ENCODE data around the gene PPP2R3B. TPM values are rescaled to one million over a fixed set of nuclear protein-coding genes. Genes with fewer than 3 reads are reported as not detected.

The PPP2R3B gene
- total RNA-seq, 4 donors from 2014 or later = 7.8 to 27.9 (median 11.6) TPM

GRCh38 chrX:302975-303374, 83.7 kb downstream of the PPP2R3B start:
- no peak for DNase-seq
- Histone ChIP-seq H3K4me1 (no peaks in the 10 kb centered on the region), H3K27me3 (no peaks in the 10 kb centered on the region), H3K4me3 (no peak overlapping the region), H3K9me3 (no peaks in the 10 kb centered on the region), H3K36me3 (peaks cover 0 to 19% (median 8%) of the 10 kb centered on the region in 4 donors), H3K27ac (no peak overlapping the region)
- TF ChIP-seq POLR2AphosphoS5 (IDR thresholded peaks at IDR 0.05) (no peak), EP300 (IDR thresholded peaks at IDR 0.05; ENCODE audit: low read depth) (no peak), POLR2A (IDR thresholded peaks at IDR 0.05) (no peak)
- TF ChIP-seq, protein P1, sequence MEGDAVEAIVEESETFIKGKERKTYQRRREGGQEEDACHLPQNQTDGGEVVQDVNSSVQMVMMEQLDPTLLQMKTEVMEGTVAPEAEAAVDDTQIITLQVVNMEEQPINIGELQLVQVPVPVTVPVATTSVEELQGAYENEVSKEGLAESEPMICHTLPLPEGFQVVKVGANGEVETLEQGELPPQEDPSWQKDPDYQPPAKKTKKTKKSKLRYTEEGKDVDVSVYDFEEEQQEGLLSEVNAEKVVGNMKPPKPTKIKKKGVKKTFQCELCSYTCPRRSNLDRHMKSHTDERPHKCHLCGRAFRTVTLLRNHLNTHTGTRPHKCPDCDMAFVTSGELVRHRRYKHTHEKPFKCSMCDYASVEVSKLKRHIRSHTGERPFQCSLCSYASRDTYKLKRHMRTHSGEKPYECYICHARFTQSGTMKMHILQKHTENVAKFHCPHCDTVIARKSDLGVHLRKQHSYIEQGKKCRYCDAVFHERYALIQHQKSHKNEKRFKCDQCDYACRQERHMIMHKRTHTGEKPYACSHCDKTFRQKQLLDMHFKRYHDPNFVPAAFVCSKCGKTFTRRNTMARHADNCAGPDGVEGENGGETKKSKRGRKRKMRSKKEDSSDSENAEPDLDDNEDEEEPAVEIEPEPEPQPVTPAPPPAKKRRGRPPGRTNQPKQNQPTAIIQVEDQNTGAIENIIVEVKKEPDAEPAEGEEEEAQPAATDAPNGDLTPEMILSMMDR (IDR thresholded peaks at IDR 0.05) = no peak
- in situ Hi-C loops (cut with MboI; ENCODE audit: low pct_ligation_motif_present in 1 of 4, low pct_unique_long_range_greater_than_20kb in 1 of 4, low sequenced_read_pairs in 3 of 4) = no loop called here
- intact Hi-C loops (cut with DNase I; ENCODE audit: low total_unique reads) = no loop called here
- WGBS, 2 donors (ENCODE audit: low coverage in 1 of 2) = 96 to 100% methylated on average over 3 to 18 of the region's 19 CpGs

DNA sequence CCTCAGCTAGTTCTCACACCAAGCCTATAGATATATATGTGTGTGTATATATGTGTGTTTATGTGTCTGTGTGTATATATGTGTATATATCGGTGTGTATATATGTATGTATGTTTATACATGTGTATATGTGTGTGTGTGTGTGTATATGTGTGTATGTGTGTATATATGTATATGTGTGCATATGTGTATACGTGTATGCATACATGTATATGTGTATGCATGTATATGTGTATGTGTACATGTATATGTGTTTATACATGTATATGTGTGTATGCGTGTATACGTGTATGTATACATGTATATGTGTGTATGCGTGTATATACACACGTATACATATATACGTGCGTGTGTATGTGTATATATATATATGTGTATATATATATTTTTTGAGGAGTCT, 86.4 kb downstream of the PPP2R3B start:
- in situ Hi-C loops (cut with MboI; ENCODE audit: low pct_ligation_motif_present in 1 of 4, low pct_unique_long_range_greater_than_20kb in 1 of 4, low sequenced_read_pairs in 3 of 4) = no loop called here
- no peak for TF ChIP-seq EP300 (IDR thresholded peaks at IDR 0.05; ENCODE audit: low read depth)
- 91 to 95% methylated on average over 8 of the region's 8 CpGs for WGBS, 2 donors (ENCODE audit: low coverage in 1 of 2)
- Histone ChIP-seq H3K27ac (no peak overlapping the region), H3K9me3 (no peaks in the 10 kb centered on the region), H3K27me3 (no peaks in the 10 kb centered on the region), H3K4me1 (no peaks in the 10 kb centered on the region), H3K4me3 (no peak overlapping the region), H3K36me3 (peaks cover 0 to 14% (median 3%) of the 10 kb centered on the region in 4 donors)
- no peak for DNase-seq
- intact Hi-C loops (cut with DNase I; ENCODE audit: low total_unique reads) = no loop called here

DNA sequence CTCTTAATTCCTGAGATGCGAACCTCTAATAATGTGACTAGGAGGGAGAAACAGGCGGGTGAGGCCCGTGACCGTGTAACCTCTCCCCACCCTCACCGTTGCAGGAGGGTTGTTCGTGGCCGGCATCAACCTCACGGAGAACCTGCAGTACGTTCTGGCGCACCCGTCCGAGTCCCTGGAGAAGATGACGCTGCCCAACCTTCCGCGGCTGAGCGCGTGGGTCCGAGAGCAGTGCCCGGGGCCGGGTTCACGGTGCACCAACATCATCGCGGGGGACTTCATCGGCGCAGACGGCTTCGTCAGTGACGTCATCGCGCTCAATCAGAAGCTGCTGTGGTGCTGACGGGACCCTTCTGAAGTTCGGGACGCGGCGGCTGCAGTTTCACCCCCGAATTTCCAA, 87.7 kb downstream of the PPP2R3B start:
- WGBS, 2 donors (ENCODE audit: low coverage in 1 of 2) = 93 to 97% methylated on average over 3 to 36 of the region's 36 CpGs
- in situ Hi-C loops (cut with MboI; ENCODE audit: low pct_ligation_motif_present in 1 of 4, low pct_unique_long_range_greater_than_20kb in 1 of 4, low sequenced_read_pairs in 3 of 4) = no loop called here
- TF ChIP-seq EP300 (IDR thresholded peaks at IDR 0.05; ENCODE audit: low read depth) (no peak), POLR2AphosphoS5 (IDR thresholded peaks at IDR 0.05) (no peak)
- no peak for DNase-seq
- H3K4me1 ChIP-seq = no peaks in the 10 kb centered on the region
- H3K27me3 ChIP-seq = no peaks in the 10 kb centered on the region
- peaks cover 0 to 16% (median 0%) of the 10 kb centered on the region in 4 donors for H3K36me3 ChIP-seq
- intact Hi-C loops (cut with DNase I; ENCODE audit: low total_unique reads) = no loop called here
- H3K27ac ChIP-seq = no peak overlapping the region
- H3K4me3 ChIP-seq = no peak overlapping the region
- no peaks in the 10 kb centered on the region for H3K9me3 ChIP-seq

- Histone ChIP-seq H3K4me3 (no peak overlapping the region), H3K9me3 (no peaks in the 10 kb centered on the region), H3K4me1 (no peaks in the 10 kb centered on the region), H3K27ac (no peak overlapping the region), H3K27me3 (no peaks in the 10 kb centered on the region), H3K36me3 (peaks cover 0 to 20% (median 4%) of the 10 kb centered on the region in 4 donors)
- DNase-seq = no peak
- TF ChIP-seq POLR2AphosphoS5 (IDR thresholded peaks at IDR 0.05) (no peak), POLR2A (IDR thresholded peaks at IDR 0.05) (no peak), EP300 (IDR thresholded peaks at IDR 0.05; ENCODE audit: low read depth) (no peak)
- TF ChIP-seq, protein P1 (IDR thresholded peaks at IDR 0.05) = no peak
- WGBS, 2 donors (ENCODE audit: low coverage in 1 of 2) = 92 to 95% methylated on average over 18 to 21 of the region's 21 CpGs
- in situ Hi-C loops (cut with MboI; ENCODE audit: low pct_ligation_motif_present in 1 of 4, low pct_unique_long_range_greater_than_20kb in 1 of 4, low sequenced_read_pairs in 3 of 4) = no loop called here
- intact Hi-C loops (cut with DNase I; ENCODE audit: low total_unique reads) = no loop called here
Measured at GRCh38 chrX:295136-295535, 91.6 kb downstream of the PPP2R3B start.

DNA sequence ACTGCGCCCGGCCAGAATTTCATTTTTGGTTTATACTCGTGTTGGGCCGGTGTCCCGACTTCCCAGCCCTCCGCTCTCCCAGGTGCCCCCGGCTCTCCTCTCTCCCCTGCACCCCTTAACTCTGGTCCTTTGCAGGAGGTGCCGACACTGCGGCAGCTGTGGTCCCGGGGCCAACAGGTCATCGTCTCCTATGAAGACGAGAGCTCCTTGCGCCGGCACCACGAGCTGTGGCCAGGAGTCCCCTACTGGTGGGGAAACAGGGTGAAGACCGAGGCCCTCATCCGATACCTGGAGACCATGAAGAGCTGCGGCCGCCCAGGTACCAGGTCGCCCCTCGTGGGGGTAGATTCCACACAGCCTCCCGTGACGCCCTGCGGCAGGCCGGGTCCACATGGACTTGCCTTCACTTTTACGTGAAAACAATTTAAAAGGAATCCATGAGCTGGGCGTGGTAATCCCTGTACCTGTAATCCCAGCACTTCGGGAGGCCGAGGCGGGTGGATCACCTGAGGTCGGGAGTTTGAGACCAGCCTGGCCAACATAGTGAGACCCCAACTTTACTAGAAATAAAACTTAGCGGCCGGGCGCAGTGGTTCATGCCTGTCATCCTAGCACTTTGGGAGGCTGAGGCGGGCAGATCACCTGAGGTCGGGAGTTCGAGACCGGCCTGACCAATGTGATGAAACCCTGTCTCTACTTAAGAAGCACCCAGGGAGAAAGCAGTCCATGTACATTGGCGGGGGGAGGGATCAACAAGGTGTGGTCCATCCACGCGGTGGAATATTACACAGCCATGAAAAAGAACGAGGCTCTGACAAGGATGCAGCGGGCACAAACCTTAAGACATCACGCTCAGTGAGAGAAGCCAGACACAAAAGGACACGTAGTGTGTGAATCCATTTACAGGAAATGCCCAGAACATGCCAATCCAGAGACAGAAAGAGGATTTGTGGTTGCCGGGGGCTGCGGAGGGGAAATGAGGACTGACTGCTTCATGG, 93.5 kb downstream of the PPP2R3B start:
- Histone ChIP-seq H3K27me3 (no peaks in the 10 kb centered on the region), H3K9me3 (no peaks in the 10 kb centered on the region), H3K36me3 (peaks cover 0 to 28% (median 11%) of the 10 kb centered on the region in 4 donors), H3K4me1 (no peaks in the 10 kb centered on the region), H3K4me3 (no peak overlapping the region), H3K27ac (no peak overlapping the region)
- TF ChIP-seq, protein P1 (IDR thresholded peaks at IDR 0.05) = no peak
- TF ChIP-seq POLR2A (IDR thresholded peaks at IDR 0.05) (no peak), EP300 (IDR thresholded peaks at IDR 0.05; ENCODE audit: low read depth) (no peak), POLR2AphosphoS5 (IDR thresholded peaks at IDR 0.05) (no peak)
- intact Hi-C loops (cut with DNase I; ENCODE audit: low total_unique reads) = no loop called here
- in situ Hi-C loops (cut with MboI; ENCODE audit: low pct_ligation_motif_present in 1 of 4, low pct_unique_long_range_greater_than_20kb in 1 of 4, low sequenced_read_pairs in 3 of 4) = no loop called here
- no peak for DNase-seq
- WGBS, 2 donors (ENCODE audit: low coverage in 1 of 2) = 96 to 99% methylated on average over 10 to 46 of the region's 47 CpGs
